ENCODE results near the gene DSCAM. TPM values are rescaled to one million over a fixed set of nuclear protein-coding genes. Genes with fewer than 3 reads are reported as not detected.
"Not testable (repeated sequence)": the region's sequence is repeated elsewhere in the genome, so short reads cannot be mapped to it uniquely, and the experiment has no call there.

The DSCAM gene
- total RNA-seq, 1 donor, result not detected

DNA sequence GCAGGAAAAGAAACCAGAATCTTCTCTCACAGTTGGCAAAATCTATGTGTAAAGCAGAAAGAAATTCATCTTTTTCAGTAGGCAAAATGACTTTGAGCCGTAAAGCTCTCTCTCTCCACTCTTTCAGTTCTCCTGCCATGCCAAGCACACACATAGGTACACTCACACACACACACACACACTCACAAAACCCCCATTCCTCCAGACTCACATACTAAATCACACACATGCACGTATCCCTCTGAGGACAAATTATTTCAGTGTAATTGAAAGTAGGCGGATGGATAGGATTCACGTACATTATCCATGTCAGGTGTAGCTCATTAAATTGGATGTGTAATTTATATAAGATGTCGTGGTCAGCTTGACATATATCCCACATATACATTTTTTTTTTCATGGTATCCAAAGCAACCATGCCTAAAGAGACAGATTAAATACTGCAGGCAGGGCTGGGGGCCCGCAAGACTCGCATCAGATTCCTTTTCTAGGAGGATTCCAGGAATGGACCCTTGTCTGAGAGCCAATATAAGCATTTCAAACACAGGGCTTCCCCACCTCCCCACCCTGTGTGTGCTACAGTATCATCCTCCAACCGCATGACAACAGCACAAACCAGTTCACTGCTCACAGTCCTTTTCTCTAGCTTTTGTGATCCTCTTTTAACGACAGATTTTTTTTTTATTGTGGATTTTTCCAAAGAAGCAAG is 658.9 kb downstream of the DSCAM start:
- H3K27me3 ChIP-seq (ENCODE audit: insufficient read depth, low read length), result no peaks in the 10 kb centered on the region
- H3K4me3 ChIP-seq (ENCODE audit: insufficient read depth, low read length), result no peak overlapping the region
- no peak overlapping the region for H3K4me2 ChIP-seq (ENCODE audit: insufficient read depth, low read length)
- H3K4me1 ChIP-seq (ENCODE audit: insufficient read depth, low read length), result no peaks in the 10 kb centered on the region
- TF ChIP-seq, protein P1, sequence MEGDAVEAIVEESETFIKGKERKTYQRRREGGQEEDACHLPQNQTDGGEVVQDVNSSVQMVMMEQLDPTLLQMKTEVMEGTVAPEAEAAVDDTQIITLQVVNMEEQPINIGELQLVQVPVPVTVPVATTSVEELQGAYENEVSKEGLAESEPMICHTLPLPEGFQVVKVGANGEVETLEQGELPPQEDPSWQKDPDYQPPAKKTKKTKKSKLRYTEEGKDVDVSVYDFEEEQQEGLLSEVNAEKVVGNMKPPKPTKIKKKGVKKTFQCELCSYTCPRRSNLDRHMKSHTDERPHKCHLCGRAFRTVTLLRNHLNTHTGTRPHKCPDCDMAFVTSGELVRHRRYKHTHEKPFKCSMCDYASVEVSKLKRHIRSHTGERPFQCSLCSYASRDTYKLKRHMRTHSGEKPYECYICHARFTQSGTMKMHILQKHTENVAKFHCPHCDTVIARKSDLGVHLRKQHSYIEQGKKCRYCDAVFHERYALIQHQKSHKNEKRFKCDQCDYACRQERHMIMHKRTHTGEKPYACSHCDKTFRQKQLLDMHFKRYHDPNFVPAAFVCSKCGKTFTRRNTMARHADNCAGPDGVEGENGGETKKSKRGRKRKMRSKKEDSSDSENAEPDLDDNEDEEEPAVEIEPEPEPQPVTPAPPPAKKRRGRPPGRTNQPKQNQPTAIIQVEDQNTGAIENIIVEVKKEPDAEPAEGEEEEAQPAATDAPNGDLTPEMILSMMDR (IDR thresholded peaks at IDR 0.05; ENCODE audit: extremely low read depth, low read depth, low read length), result no peak
- no peaks in the 10 kb centered on the region for H3K36me3 ChIP-seq (ENCODE audit: insufficient read depth, low read length)
- DNase-seq (ENCODE audit: insufficient read length, low spot score, missing footprints), result no peak
- no peaks in the 10 kb centered on the region for H3K79me2 ChIP-seq (ENCODE audit: insufficient read depth, low read length)
- H3K9me3 ChIP-seq (ENCODE audit: low read depth, low read length), result no peaks in the 10 kb centered on the region
- no peaks in the 10 kb centered on the region for H4K20me1 ChIP-seq (ENCODE audit: insufficient read depth, low read length)
- no peak overlapping the region for H2AFZ ChIP-seq (ENCODE audit: low read length)
- no peak overlapping the region for H3K27ac ChIP-seq (ENCODE audit: low read depth, low read length)

- Histone ChIP-seq H4K20me1 (ENCODE audit: insufficient read depth, low read length) (no peaks in the 10 kb centered on the region), H3K9me3 (ENCODE audit: low read depth, low read length) (no peaks in the 10 kb centered on the region), H3K27ac (ENCODE audit: low read depth, low read length) (no peak overlapping the region), H3K27me3 (ENCODE audit: insufficient read depth, low read length) (no peaks in the 10 kb centered on the region), H3K4me2 (ENCODE audit: insufficient read depth, low read length) (no peak overlapping the region), H3K4me1 (ENCODE audit: insufficient read depth, low read length) (no peaks in the 10 kb centered on the region), H3K4me3 (ENCODE audit: insufficient read depth, low read length) (no peak overlapping the region), H2AFZ (ENCODE audit: low read length) (no peak overlapping the region), H3K36me3 (ENCODE audit: insufficient read depth, low read length) (no peaks in the 10 kb centered on the region), H3K79me2 (ENCODE audit: insufficient read depth, low read length) (no peaks in the 10 kb centered on the region)
- DNase-seq (ENCODE audit: insufficient read length, low spot score, missing footprints), result no peak
- TF ChIP-seq, protein P1 (IDR thresholded peaks at IDR 0.05; ENCODE audit: extremely low read depth, low read depth, low read length), result no peak
Observed at GRCh38 chr21:40187244-40187643, 659.7 kb downstream of the DSCAM start.

DNA sequence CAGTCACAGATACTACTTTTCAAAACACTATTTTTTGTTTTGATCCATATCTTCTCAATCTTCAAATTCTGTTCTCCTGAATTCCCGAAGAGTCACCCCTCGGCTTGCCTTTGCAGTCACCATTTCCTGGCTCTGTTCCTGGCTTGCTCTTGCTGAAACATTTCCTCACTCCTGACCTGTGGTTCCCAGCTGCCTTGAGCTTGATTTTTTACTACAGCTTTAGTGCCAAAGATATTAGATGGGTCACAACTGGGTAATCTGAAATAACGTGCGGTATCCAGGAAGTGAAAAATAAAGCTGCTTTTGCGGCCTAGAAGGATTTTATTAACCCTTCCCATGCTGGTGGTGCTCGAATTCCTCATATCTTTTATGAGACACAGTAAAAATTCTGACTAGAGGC is 660.9 kb downstream of the DSCAM start:
- TF ChIP-seq, protein P1 (IDR thresholded peaks at IDR 0.05; ENCODE audit: extremely low read depth, low read depth, low read length), result no peak
- no peak overlapping the region for H3K4me3 ChIP-seq (ENCODE audit: insufficient read depth, low read length)
- no peaks in the 10 kb centered on the region for H4K20me1 ChIP-seq (ENCODE audit: insufficient read depth, low read length)
- peaks cover 4% of the 10 kb centered on the region for H3K9me3 ChIP-seq (ENCODE audit: low read depth, low read length)
- no peaks in the 10 kb centered on the region for H3K36me3 ChIP-seq (ENCODE audit: insufficient read depth, low read length)
- no peak for DNase-seq (ENCODE audit: insufficient read length, low spot score, missing footprints)
- no peak overlapping the region for H2AFZ ChIP-seq (ENCODE audit: low read length)
- no peak overlapping the region for H3K4me2 ChIP-seq (ENCODE audit: insufficient read depth, low read length)
- H3K79me2 ChIP-seq (ENCODE audit: insufficient read depth, low read length), result no peaks in the 10 kb centered on the region
- H3K4me1 ChIP-seq (ENCODE audit: insufficient read depth, low read length), result no peaks in the 10 kb centered on the region
- H3K27me3 ChIP-seq (ENCODE audit: insufficient read depth, low read length), result no peaks in the 10 kb centered on the region
- H3K27ac ChIP-seq (ENCODE audit: low read depth, low read length), result no peak overlapping the region

- Histone ChIP-seq H3K9me3 (ENCODE audit: low read depth, low read length) (peaks cover 4% of the 10 kb centered on the region), H3K27ac (ENCODE audit: low read depth, low read length) (no peak overlapping the region), H3K27me3 (ENCODE audit: insufficient read depth, low read length) (no peaks in the 10 kb centered on the region), H3K36me3 (ENCODE audit: insufficient read depth, low read length) (no peaks in the 10 kb centered on the region), H3K4me1 (ENCODE audit: insufficient read depth, low read length) (no peaks in the 10 kb centered on the region), H4K20me1 (ENCODE audit: insufficient read depth, low read length) (no peaks in the 10 kb centered on the region), H3K4me3 (ENCODE audit: insufficient read depth, low read length) (no peak overlapping the region), H2AFZ (ENCODE audit: low read length) (no peak overlapping the region), H3K79me2 (ENCODE audit: insufficient read depth, low read length) (no peaks in the 10 kb centered on the region), H3K4me2 (ENCODE audit: insufficient read depth, low read length) (no peak overlapping the region)
- TF ChIP-seq, protein P1 (IDR thresholded peaks at IDR 0.05; ENCODE audit: extremely low read depth, low read depth, low read length), result no peak
- no peak for DNase-seq (ENCODE audit: insufficient read length, low spot score, missing footprints)
Observed at GRCh38 chr21:40185208-40185607, 661.8 kb downstream of the DSCAM start.

DNA sequence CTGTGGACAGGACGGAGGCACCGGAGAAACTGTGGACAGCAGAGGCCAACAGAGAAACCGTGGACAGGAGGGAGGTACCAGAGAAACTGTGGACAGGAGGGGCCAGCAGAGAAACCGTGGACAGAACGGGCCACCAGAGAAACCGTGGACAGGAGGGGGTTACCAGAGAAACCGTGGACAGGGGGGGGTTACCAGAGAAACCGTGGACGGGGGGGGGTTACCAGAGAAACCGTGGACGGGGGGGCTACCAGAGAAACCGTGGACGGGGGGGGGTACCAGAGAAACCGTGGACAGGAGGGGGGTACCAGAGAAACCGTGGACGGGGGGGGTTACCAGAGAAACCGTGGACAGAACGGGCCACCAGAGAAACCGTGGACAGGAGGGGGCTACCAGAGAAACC is 664.5 kb downstream of the DSCAM start:
- H2AFZ ChIP-seq (ENCODE audit: low read length); H3K9me3 ChIP-seq (ENCODE audit: low read depth, low read length): not testable (repeated sequence)

More for the DNA sequence above, 664.5 kb downstream of the DSCAM start:
- not testable (repeated sequence) for H3K4me1 ChIP-seq (ENCODE audit: insufficient read depth, low read length); H3K4me3 ChIP-seq (ENCODE audit: insufficient read depth, low read length); H3K36me3 ChIP-seq (ENCODE audit: insufficient read depth, low read length); H3K4me2 ChIP-seq (ENCODE audit: insufficient read depth, low read length); H4K20me1 ChIP-seq (ENCODE audit: insufficient read depth, low read length); H3K27ac ChIP-seq (ENCODE audit: low read depth, low read length); DNase-seq (ENCODE audit: insufficient read length, low spot score, missing footprints); H3K27me3 ChIP-seq (ENCODE audit: insufficient read depth, low read length); H3K79me2 ChIP-seq (ENCODE audit: insufficient read depth, low read length)

Measured in osteoblast (primary cell).